NCI-H226 (cell line): ENCODE measurements around the gene SLC22A7.
"Not testable (repeated sequence)": the region's sequence is repeated elsewhere in the genome, so short reads cannot be mapped to it uniquely, and the experiment has no call there.

Experiments
- DNase-seq: peaks from one replicate; pipeline ENCODE4 v3.0.0-alpha.2; 2015

Gene SLC22A7

DNA sequence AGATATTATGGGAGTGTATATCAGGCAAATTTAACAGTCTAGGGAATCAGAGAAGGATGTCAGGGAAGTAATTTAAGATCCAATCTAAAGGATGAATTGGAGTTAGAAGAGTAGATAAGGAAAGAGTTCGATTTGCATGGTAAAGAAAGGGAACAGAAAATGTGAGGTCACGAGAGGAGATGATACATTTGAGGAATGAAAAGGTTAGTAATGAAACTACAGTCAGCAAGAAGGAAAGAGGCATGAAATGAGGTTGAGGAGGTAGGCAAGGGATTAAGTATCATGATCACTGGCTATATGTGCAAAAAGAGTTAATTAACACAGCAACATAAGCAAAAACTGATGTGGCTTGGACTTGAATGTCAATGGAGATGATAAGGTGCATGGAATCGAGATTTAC, 49.0 kb downstream of the SLC22A7 start:
- no peak for DNase-seq

DNA sequence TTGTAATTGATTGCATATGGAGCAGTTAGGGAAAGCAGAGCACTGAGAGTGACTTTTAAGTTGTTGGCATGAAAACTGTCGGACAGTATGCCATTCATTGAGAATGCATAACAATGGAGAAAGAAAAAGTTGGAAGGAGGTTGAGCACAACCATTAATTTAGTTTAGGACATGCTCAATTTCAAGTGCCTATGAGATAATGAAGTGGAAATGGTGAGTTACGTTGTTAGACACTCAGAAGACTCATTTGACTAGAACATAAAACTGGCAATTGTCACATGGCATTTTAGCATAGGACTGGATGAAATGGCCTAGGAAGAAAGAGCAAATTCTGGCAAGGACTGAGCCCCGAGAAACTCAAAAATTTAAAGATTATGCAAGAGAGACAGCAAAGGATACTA, 49.4 kb downstream of the SLC22A7 start:
- no peak for DNase-seq

DNA sequence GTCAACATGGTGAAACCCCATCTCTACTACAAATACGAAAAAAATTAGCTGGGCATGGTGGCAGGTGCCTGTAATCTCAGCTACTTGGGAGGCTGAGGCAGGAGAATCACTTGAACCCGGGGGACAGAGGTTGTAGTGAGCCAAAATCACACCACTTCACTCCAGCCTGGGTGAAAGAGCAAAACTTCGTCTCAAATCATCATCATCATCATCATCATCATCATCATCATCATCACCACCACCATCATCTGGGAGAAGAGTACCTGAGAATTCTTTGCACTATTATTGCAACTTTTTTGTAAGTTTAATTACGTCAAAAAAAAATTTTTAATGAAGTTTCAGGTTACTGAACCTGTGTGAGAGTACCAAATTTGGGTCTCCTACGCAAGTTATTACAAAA, 53.9 kb downstream of the SLC22A7 start:
- DNase-seq: not testable (repeated sequence)
